Measurements from ENCODE around the gene CYTH3. TPM values are rescaled to one million over a fixed set of nuclear protein-coding genes. Genes with fewer than 3 reads are reported as not detected.
"Not testable (repeated sequence)": the region's sequence is repeated elsewhere in the genome, so short reads cannot be mapped to it uniquely, and the experiment has no call there.

The CYTH3 gene
- total RNA-seq, 1 donor from 2014 or later: 29.5 TPM

DNA sequence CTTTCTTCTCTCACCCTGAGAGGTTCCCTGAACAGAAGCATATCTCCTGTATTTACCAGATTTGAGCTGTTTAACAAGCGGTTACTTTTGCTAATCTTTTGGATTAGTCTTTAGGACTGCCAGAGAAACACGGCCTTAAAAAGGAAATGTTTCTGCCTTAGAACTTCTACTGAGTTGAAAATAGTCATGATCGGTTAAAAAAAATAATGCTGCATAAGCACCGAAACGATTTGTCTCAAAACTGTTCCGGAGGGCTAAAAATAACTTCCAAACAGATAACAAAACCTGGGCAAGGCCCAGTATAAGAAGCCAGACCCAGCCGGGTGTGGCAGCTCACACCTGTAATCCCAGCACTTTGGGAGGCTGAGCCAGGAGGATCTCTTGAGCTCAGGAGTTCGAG, 43.3 kb upstream of the CYTH3 start:
- DNase-seq (ENCODE audit: extremely low spot score in 2 of 2): no peak
- Histone ChIP-seq H3K27me3 (no peaks in the 10 kb centered on the region), H3K27ac (no peak overlapping the region), H3K36me3 (no peaks in the 10 kb centered on the region), H3K4me1 (no peaks in the 10 kb centered on the region), H3K9me3 (no peaks in the 10 kb centered on the region), H3K4me3 (no peak overlapping the region)
- no peak for TF ChIP-seq POLR2A (IDR thresholded peaks at IDR 0.05)
- TF ChIP-seq, protein P1, sequence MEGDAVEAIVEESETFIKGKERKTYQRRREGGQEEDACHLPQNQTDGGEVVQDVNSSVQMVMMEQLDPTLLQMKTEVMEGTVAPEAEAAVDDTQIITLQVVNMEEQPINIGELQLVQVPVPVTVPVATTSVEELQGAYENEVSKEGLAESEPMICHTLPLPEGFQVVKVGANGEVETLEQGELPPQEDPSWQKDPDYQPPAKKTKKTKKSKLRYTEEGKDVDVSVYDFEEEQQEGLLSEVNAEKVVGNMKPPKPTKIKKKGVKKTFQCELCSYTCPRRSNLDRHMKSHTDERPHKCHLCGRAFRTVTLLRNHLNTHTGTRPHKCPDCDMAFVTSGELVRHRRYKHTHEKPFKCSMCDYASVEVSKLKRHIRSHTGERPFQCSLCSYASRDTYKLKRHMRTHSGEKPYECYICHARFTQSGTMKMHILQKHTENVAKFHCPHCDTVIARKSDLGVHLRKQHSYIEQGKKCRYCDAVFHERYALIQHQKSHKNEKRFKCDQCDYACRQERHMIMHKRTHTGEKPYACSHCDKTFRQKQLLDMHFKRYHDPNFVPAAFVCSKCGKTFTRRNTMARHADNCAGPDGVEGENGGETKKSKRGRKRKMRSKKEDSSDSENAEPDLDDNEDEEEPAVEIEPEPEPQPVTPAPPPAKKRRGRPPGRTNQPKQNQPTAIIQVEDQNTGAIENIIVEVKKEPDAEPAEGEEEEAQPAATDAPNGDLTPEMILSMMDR (IDR thresholded peaks at IDR 0.05): no peak
- no peak for TF ChIP-seq POLR2AphosphoS5 (IDR thresholded peaks at IDR 0.05; ENCODE audit: insufficient read depth in 1 of 2, low read depth in 1 of 2)
- intact Hi-C loops (cut with DNase I): no loop called here

DNA sequence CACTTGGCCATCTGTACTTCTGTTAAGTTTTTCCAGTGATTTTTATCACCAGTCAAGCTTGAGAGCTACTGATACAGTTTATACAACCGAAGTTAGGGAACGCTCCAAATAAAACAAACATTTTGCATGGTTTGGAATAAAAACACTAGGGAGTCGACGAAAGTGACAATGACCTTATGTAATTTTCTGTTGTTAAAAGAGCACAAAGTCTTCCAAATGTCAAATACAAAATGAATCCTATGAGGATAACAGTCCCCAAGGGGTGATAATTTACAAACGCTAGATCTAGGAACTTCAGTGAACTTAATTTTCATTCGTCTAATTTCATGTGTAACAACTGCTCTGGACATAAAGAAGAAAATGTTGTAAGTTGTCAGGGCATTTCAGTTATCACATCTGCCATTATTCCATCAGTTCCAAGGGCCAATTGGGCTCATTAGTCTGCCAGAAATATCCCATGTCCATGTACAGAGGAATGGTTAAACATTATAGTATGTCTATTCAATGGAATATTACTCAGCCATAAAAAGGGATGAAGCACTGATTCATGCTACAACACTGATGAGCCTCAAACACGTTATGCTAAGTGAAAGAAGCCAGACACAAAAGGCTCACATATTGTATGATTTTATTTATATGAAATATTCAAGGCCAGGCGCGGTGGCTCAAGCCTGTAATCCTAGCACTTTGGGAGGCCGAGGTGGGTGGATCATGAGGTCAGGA, 38.0 kb upstream of the CYTH3 start:
- no peaks in the 10 kb centered on the region for H3K36me3 ChIP-seq
- no peak for DNase-seq (ENCODE audit: extremely low spot score in 2 of 2)
- TF ChIP-seq POLR2A (IDR thresholded peaks at IDR 0.05) (no peak), POLR2AphosphoS5 (IDR thresholded peaks at IDR 0.05; ENCODE audit: insufficient read depth in 1 of 2, low read depth in 1 of 2) (no peak)
- TF ChIP-seq, protein P1 (IDR thresholded peaks at IDR 0.05): no peak
- H3K4me3 ChIP-seq: no peak overlapping the region
- H3K9me3 ChIP-seq: no peaks in the 10 kb centered on the region
- intact Hi-C loops (cut with DNase I): loop anchor here (1.0 kb wide), 1 partner anchor 15 kb away; no protein-coding TSS in a partner anchor
- H3K27ac ChIP-seq: no peak overlapping the region
- no peaks in the 10 kb centered on the region for H3K4me1 ChIP-seq
- no peaks in the 10 kb centered on the region for H3K27me3 ChIP-seq

DNA sequence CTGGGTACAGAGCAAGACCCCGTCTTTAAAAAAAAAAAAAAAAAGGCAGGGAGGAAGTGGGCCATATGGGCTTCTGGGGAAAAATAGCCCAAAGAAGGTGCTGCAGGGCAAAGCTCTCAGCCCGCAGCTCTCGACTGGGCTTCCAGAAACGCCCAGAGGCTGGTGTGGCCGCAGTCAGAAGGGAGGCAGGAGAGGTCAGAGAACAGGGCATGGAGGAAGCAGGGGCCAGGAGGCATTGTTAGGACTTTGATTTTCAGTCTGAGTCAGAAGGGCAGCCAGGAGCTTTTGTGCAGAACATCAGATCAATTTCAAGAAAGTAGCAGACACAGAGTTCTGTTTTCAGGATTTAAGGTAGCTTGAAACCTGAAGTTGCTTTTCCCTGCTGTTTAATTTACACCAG, 35.3 kb upstream of the CYTH3 start:
- no peaks in the 10 kb centered on the region for H3K36me3 ChIP-seq
- H3K4me1 ChIP-seq: no peaks in the 10 kb centered on the region
- no peaks in the 10 kb centered on the region for H3K27me3 ChIP-seq
- no peak for DNase-seq (ENCODE audit: extremely low spot score in 2 of 2)
- H3K27ac ChIP-seq: no peak overlapping the region
- TF ChIP-seq POLR2AphosphoS5 (IDR thresholded peaks at IDR 0.05; ENCODE audit: insufficient read depth in 1 of 2, low read depth in 1 of 2): no peak
- intact Hi-C loops (cut with DNase I): no loop called here
- H3K9me3 ChIP-seq: no peaks in the 10 kb centered on the region
- H3K4me3 ChIP-seq: no peak overlapping the region

DNA sequence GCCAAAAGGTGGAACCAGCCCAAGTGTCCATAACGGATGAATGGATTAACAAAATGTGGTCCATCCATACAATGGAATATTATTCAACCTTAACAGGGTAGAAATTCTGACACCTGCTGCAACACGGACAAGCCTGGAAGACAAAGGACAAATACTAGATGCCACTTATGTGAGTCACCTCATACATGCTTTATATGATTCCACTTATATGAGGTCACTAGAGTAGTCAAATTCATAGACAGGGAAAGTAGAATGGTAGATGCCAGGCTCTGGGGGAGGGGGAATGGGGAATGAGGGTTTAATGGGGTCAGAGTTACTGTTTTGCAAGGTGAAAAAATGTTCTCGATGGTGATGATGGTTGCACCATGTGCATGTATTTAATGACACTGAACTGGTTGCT, 34.0 kb upstream of the CYTH3 start:
- intact Hi-C loops (cut with DNase I): no loop called here

DNA sequence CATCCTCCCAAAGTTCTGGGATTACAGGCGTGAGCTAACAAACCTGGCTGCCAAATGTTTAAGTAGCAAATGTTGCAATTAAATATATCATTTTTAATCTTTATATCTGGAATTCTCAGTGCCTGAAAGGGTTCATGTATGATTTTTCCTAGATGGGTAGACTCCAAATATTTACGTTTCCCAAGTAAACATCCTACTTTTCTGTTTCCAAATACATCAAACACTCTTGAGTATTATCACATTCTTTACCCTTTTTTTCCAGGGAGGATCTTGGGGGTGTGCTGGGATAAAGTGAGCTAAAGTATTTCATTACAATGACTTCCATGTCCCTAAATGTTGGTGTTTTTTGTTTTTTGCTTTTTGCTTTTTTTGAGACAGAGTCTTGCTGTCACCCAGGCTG, 32.9 kb upstream of the CYTH3 start:
- intact Hi-C loops (cut with DNase I): no loop called here
- no peak overlapping the region for H3K4me3 ChIP-seq
- no peaks in the 10 kb centered on the region for H3K4me1 ChIP-seq
- H3K9me3 ChIP-seq: no peaks in the 10 kb centered on the region
- no peak overlapping the region for H3K27ac ChIP-seq
- H3K36me3 ChIP-seq: no peaks in the 10 kb centered on the region
- no peaks in the 10 kb centered on the region for H3K27me3 ChIP-seq
- no peak for TF ChIP-seq POLR2A (IDR thresholded peaks at IDR 0.05)
- TF ChIP-seq POLR2AphosphoS5 (IDR thresholded peaks at IDR 0.05; ENCODE audit: insufficient read depth in 1 of 2, low read depth in 1 of 2): no peak
- TF ChIP-seq, protein P1 (IDR thresholded peaks at IDR 0.05): no peak
- no peak for DNase-seq (ENCODE audit: extremely low spot score in 2 of 2)

More for the DNA sequence above, 34.0 kb upstream of the CYTH3 start:
- no peak overlapping the region for H3K27ac ChIP-seq
- no peak for DNase-seq (ENCODE audit: extremely low spot score in 2 of 2)
- no peaks in the 10 kb centered on the region for H3K9me3 ChIP-seq
- H3K36me3 ChIP-seq: no peaks in the 10 kb centered on the region
- H3K4me3 ChIP-seq: no peak overlapping the region
- no peaks in the 10 kb centered on the region for H3K4me1 ChIP-seq
- H3K27me3 ChIP-seq: no peaks in the 10 kb centered on the region
- no peak for TF ChIP-seq POLR2AphosphoS5 (IDR thresholded peaks at IDR 0.05; ENCODE audit: insufficient read depth in 1 of 2, low read depth in 1 of 2)
- TF ChIP-seq, protein P1 (IDR thresholded peaks at IDR 0.05): no peak
- TF ChIP-seq POLR2A (IDR thresholded peaks at IDR 0.05): no peak

DNA sequence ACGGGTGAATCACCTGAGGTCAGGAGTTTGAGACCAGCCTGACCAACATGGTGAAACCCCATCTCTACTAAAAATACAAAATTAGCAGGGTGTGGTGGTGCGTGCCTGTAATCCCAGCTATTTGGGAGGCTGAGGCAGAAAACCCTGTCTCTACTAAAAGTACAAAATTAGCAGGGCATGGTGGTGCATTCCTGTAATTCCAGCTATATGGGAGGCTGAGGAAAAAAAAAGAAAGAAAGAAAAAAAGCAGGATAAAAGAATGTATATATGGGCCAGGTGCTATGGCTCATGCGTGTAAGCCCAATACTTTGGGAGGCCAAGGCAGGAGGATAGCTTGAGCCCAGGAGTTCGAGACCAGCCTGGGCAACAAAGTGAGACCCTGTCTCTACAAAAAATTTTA, 29.0 kb upstream of the CYTH3 start:
- H3K27me3 ChIP-seq; H3K4me3 ChIP-seq; DNase-seq (ENCODE audit: extremely low spot score in 2 of 2); H3K27ac ChIP-seq; H3K36me3 ChIP-seq; H3K4me1 ChIP-seq; intact Hi-C loops (cut with DNase I); H3K9me3 ChIP-seq: not testable (repeated sequence)

All from vagina (tissue), 2 donors.